OCI-LY3 (cell line): ENCODE results near the gene TLL2.

ENCODE experiments used
- H2AFZ ChIP-seq: fragments of 200-600, 300-600 bp; shearing (Covaris generic); 2 replicates; pipeline ENCODE4 v1.6.0; 2014; ENCODE audit warnings: antibody characterized with exemption, low read depth, low read length
- H3K27ac ChIP-seq: fragments of 200-600, 300-600 bp; sonication (generic); 2 replicates; pipeline ENCODE4 v1.5.1; 2014; ENCODE audit warnings: mild to moderate bottlenecking, low read length, moderate library complexity, mixed read lengths
- H3K27me3 ChIP-seq: fragments of 200-600, 300-600 bp; sonication (generic); 2 replicates; pipeline ENCODE4 v1.6.1; 2014; ENCODE audit warnings: low read depth, low read length, mixed read lengths
- H3K36me3 ChIP-seq: fragments of 200-600, 300-600 bp; sonication (generic); replicated peaks from 2 replicates; pipeline ENCODE3; 2014; ENCODE audit warnings: low read depth, low read length, mixed read lengths
- H3K4me1 ChIP-seq: fragments of 300-600, 200-600 bp; sonication (generic); 2 replicates; pipeline ENCODE4 v1.6.1; 2014; ENCODE audit warnings: low read length, mixed read lengths
- H3K4me2 ChIP-seq: fragments of 200-600, 300-600 bp; sonication (generic); 2 replicates; pipeline ENCODE4 v1.6.1; 2014; ENCODE audit warnings: low read length, mixed read lengths
- H3K4me3 ChIP-seq: fragments of 300-600, 200-600 bp; sonication (generic); 2 replicates; pipeline ENCODE4 v1.5.1; 2014; ENCODE audit warnings: antibody characterized with exemption, mild to moderate bottlenecking, low read length, moderate library complexity
- H3K79me2 ChIP-seq: fragments of 300-600, 200-600 bp; shearing (Covaris generic); 2 replicates; pipeline ENCODE4 v1.6.1; 2014; ENCODE audit warnings: mild to moderate bottlenecking, low read length, mixed read lengths
- H3K9ac ChIP-seq: fragments of 300-600, 200-600 bp; shearing (Covaris generic); 2 replicates; pipeline ENCODE4 v1.6.0; 2014; ENCODE audit warnings: mild to moderate bottlenecking, low read length, moderate library complexity
- H3K9me3 ChIP-seq: fragments of 200-600, 300-600 bp; shearing (Covaris generic); 2 replicates; pipeline ENCODE4 v1.6.1; 2014; ENCODE audit warnings: low read length, mixed read lengths; ENCODE audit not compliant: insufficient read depth
- H4K20me1 ChIP-seq: fragments of 200-600, 300-600 bp; sonication (generic); 2 replicates; pipeline ENCODE4 v1.6.1; 2016; ENCODE audit warnings: low read length, mixed read lengths; ENCODE audit not compliant: insufficient read depth
- EZH2phosphoT487 ChIP-seq: fragments of 200-600 bp; shearing (Covaris generic); IDR thresholded peaks from 2 replicates; pipeline ENCODE4 v1.6.1; 2018; ENCODE audit warnings: antibody characterized with exemption, mixed run types, low read depth
- TF ChIP-seq, protein P1 (sequence below): fragments of 200-600, 300-600 bp; sonication (generic); IDR thresholded peaks from 2 replicates; pipeline ENCODE4 v1.5.1; 2014; ENCODE audit warnings: antibody characterized with exemption, low read length, low read depth

TLL2 gene

DNA sequence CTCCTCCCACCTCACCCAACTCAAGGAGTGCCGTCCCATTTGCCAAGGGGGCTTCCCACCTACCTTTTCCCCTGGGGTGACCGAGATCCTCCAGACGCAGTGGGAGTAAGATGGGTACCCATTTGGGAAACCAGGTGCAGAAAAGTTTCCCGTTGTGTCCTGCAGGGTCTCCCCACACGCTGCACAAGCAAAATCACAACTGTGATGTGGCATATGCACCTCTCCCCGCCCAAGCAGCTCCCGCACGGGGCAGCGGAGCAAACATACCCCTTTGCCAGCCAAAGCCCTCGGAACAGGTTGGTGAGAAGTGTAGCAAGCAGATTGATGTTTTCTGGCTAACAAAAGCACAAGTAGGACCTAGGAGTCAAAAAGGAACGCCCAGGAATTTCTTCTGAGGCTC lies 103.4 kb downstream of the TLL2 start:
- H4K20me1 ChIP-seq, result no peaks in the 10 kb centered on the region
- no peaks in the 10 kb centered on the region for H3K36me3 ChIP-seq
- no peak overlapping the region for H3K9ac ChIP-seq
- H3K27ac ChIP-seq, result no peak overlapping the region
- H3K4me1 ChIP-seq, result peaks cover 13% of the 10 kb centered on the region
- no peaks in the 10 kb centered on the region for H3K9me3 ChIP-seq
- H2AFZ ChIP-seq, result no peak overlapping the region
- H3K79me2 ChIP-seq, result no peaks in the 10 kb centered on the region
- TF ChIP-seq EZH2phosphoT487, result no peak
- TF ChIP-seq, protein P1, sequence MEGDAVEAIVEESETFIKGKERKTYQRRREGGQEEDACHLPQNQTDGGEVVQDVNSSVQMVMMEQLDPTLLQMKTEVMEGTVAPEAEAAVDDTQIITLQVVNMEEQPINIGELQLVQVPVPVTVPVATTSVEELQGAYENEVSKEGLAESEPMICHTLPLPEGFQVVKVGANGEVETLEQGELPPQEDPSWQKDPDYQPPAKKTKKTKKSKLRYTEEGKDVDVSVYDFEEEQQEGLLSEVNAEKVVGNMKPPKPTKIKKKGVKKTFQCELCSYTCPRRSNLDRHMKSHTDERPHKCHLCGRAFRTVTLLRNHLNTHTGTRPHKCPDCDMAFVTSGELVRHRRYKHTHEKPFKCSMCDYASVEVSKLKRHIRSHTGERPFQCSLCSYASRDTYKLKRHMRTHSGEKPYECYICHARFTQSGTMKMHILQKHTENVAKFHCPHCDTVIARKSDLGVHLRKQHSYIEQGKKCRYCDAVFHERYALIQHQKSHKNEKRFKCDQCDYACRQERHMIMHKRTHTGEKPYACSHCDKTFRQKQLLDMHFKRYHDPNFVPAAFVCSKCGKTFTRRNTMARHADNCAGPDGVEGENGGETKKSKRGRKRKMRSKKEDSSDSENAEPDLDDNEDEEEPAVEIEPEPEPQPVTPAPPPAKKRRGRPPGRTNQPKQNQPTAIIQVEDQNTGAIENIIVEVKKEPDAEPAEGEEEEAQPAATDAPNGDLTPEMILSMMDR, result no peak
- H3K4me2 ChIP-seq, result no peak overlapping the region
- no peak overlapping the region for H3K4me3 ChIP-seq
- peaks cover 32% of the 10 kb centered on the region for H3K27me3 ChIP-seq

DNA sequence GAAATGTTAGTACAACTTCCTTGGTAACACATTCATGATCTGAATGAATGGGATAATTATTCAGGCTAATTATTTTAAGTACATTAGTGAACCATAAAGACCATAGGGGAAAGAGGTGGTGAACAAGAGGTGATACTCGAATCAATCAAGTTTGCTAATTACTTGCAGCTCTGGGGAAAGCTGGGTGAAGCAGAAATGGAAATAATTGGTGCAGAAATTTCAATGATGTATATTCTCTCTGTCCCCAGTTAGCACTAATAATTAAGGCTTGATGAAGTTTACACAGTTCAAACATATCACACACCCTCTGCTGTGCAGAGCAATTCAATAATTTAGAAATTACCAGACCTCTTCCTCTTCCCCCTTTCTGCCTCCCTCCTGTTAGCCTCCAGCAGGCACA lies 105.5 kb downstream of the TLL2 start:
- Histone ChIP-seq H3K4me3 (no peak overlapping the region), H4K20me1 (no peaks in the 10 kb centered on the region), H3K79me2 (no peaks in the 10 kb centered on the region), H3K27ac (no peak overlapping the region), H2AFZ (no peak overlapping the region), H3K36me3 (no peaks in the 10 kb centered on the region), H3K4me2 (no peak overlapping the region), H3K4me1 (peaks cover 11% of the 10 kb centered on the region), H3K9ac (no peak overlapping the region), H3K9me3 (no peaks in the 10 kb centered on the region), H3K27me3 (peaks cover 32% of the 10 kb centered on the region)
- TF ChIP-seq, protein P1, result no peak
- no peak for TF ChIP-seq EZH2phosphoT487

DNA sequence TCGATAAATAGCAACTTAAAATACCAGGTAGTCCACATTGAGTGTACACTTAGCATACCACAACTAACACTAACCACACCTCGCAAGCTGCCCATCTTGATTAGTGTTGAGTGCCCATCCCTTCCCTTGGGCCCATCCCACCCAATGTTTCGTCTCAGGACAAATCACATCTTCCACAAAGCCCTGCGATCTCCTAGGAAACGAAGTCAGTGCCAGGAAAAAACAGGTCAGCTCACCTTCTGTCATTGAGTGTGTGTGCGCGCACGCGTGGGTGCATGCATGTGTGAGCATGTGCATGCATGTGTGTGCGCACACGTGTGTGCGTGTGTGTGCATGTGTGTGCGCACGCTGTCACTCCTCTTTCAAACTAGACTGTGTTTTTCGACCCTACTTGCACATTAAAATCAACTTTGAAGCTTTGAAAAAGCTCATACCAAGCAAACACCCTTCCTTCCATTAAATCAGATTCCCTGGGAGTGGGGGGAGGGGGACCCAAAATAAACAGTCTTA lies 106.1 kb downstream of the TLL2 start:
- Histone ChIP-seq H3K36me3 (no peaks in the 10 kb centered on the region), H3K9ac (no peak overlapping the region), H3K27me3 (peaks cover 32% of the 10 kb centered on the region), H3K4me1 (peaks cover 11% of the 10 kb centered on the region), H3K9me3 (no peaks in the 10 kb centered on the region), H2AFZ (no peak overlapping the region), H3K27ac (no peak overlapping the region), H3K4me3 (no peak overlapping the region), H4K20me1 (no peaks in the 10 kb centered on the region), H3K79me2 (no peaks in the 10 kb centered on the region), H3K4me2 (no peak overlapping the region)
- TF ChIP-seq, protein P1, result no peak
- TF ChIP-seq EZH2phosphoT487, result no peak

DNA sequence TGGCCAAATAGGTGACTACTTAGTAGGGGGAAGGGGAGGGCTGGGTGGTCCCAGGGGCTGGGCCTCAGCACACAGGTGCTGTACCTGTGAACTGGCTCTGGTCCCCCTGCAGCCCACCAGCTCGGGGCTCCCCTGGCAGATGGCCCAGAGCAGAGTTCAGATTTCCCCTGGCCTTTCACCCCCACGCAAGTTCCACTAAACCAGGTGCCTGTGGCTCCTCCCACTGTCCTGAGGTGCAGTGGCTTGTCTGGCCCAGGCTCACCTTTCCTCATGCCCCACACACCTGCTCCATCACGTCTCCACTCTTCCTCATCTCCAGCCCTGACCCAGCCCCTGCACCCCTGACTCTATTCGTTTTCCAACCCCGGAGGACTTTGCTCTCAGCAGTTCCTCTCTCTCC lies 107.6 kb downstream of the TLL2 start:
- no peak overlapping the region for H3K4me2 ChIP-seq
- H3K27me3 ChIP-seq, result peaks cover 34% of the 10 kb centered on the region
- no peaks in the 10 kb centered on the region for H3K36me3 ChIP-seq
- H3K79me2 ChIP-seq, result no peaks in the 10 kb centered on the region
- no peaks in the 10 kb centered on the region for H4K20me1 ChIP-seq
- no peaks in the 10 kb centered on the region for H3K4me1 ChIP-seq
- H3K27ac ChIP-seq, result no peak overlapping the region
- TF ChIP-seq, protein P1, result no peak
- TF ChIP-seq EZH2phosphoT487, result no peak
- no peak overlapping the region for H3K4me3 ChIP-seq
- no peak overlapping the region for H2AFZ ChIP-seq
- no peaks in the 10 kb centered on the region for H3K9me3 ChIP-seq
- H3K9ac ChIP-seq, result no peak overlapping the region
